HG03196 (cell line): ENCODE measurements around the gene EIF4A3.
"Not testable (repeated sequence)": the region's sequence is repeated elsewhere in the genome, so short reads cannot be mapped to it uniquely, and the experiment has no call there.

Experiments used
- ATAC-seq: cut with Tn5 transposase; IDR thresholded peaks from one replicate; pipeline ENCODE4 v1.9.1; 2021; ENCODE audit not compliant: unreplicated experiment

The EIF4A3 gene

DNA sequence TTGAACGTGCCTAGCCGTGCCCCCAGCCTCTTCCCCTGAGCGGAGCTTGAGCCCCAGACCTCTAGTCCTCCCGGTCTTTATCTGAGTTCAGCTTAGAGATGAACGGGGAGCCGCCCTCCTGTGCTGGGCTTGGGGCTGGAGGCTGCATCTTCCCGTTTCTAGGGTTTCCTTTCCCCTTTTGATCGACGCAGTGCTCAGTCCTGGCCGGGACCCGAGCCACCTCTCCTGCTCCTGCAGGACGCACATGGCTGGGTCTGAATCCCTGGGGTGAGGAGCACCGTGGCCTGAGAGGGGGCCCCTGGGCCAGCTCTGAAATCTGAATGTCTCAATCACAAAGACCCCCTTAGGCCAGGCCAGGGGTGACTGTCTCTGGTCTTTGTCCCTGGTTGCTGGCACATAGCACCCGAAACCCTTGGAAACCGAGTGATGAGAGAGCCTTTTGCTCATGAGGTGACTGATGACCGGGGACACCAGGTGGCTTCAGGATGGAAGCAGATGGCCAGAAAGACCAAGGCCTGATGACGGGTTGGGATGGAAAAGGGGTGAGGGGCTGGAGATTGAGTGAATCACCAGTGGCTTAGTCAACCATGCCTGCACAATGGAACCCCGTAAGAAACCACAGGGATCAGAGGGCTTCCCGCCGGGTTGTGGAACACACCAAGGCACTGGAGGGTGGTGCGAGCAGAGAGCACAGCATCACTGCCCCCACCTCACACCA lies 44.8 kb downstream of the EIF4A3 start:
- peak; percentile 6 for ATAC-seq

DNA sequence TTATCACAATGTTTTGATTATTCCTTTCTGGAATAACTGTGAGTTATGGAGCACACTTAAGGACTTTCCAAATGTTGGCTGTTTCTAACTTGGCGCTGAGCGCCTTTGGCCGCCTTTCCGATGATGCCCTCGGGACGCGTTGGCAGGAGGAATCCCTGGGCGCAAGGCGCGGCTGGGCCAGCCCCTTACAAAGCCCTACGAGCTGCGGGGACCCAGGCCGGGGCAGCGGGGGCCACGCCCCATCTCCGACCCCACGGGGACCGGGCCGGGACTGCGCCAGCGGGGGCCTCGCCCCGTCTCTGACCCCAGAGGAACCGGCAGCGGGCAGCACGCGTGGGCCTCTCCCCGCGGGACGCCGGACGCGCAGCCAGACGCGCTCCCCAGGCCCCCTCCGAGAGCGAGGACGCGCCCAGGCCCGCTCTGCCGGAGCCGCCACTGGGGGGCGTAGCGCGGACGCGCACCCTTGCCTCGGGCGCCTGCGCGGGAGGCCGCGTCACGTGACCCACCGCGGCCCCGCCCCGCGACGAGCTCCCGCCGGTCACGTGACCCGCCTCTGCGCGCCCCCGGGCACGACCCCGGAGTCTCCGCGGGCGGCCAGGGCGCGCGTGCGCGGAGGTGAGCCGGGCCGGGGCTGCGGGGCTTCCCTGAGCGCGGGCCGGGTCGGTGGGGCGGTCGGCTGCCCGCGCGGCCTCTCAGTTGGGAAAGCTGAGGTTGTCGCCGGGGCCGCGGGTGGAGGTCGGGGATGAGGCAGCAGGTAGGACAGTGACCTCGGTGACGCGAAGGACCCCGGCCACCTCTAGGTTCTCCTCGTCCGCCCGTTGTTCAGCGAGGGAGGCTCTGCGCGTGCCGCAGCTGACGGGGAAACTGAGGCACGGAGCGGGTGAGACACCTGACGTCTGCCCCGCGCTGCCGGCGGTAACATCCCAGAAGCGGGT lies 45.6 kb downstream of the EIF4A3 start, which contains the start of gene GAA:
GAA (plus strand) TSS at position 571 of the 935 bp plus-strand sequence. CDS start 3,006 bp downstream, outside the sequence.
- peak; percentile 71 for ATAC-seq

DNA sequence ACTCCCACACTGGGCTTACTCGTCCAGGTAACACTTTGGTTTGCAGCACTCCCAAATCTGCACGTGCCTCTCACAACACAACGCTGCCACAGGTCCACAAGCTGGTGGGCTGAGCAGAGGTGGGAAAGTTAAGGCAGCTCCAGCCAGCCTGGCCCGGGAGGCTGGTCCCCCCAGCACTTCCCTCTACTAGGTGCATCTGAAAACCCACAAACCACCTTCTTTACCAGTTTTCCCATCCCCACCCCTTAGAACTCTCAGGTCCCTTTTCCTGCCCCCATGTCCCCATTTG lies 46.9 kb downstream of the EIF4A3 start:
- no peak for ATAC-seq

DNA sequence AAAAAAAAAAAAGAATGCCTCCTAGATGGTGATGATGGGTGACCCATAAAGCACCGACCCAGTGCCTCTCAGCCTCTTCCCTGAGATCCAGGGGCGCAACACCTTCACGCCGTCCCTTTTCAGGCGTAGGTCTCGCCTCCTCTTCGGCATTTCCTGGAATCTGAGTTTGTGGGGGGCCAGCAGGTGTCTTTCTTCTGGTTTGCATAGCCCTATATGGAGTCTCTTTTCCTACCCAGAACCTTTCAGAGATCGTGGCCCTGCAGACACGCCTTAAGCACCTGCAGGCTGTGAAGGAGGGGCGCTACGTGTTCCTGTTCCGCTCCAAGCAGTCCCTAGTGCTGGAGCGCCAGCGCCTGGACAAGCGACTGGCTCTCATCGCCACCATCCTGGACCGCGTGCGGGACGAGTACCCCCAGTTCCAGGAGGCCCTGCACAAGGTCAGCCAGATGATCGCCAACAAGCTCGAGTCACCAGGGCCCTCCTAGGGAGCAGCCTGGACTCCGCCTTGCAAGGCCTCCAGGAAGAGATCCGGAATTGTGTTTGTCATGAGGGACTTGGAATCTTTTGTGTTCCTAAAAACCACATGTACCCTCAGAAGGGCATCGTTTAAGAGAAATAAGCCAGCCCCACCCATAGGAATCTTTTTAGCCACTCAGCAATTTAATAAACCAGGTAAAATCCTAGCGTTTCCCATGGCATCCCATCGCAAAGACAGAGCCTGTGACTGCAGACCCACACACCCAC lies 47.5 kb downstream of the EIF4A3 start:
- no peak for ATAC-seq

DNA sequence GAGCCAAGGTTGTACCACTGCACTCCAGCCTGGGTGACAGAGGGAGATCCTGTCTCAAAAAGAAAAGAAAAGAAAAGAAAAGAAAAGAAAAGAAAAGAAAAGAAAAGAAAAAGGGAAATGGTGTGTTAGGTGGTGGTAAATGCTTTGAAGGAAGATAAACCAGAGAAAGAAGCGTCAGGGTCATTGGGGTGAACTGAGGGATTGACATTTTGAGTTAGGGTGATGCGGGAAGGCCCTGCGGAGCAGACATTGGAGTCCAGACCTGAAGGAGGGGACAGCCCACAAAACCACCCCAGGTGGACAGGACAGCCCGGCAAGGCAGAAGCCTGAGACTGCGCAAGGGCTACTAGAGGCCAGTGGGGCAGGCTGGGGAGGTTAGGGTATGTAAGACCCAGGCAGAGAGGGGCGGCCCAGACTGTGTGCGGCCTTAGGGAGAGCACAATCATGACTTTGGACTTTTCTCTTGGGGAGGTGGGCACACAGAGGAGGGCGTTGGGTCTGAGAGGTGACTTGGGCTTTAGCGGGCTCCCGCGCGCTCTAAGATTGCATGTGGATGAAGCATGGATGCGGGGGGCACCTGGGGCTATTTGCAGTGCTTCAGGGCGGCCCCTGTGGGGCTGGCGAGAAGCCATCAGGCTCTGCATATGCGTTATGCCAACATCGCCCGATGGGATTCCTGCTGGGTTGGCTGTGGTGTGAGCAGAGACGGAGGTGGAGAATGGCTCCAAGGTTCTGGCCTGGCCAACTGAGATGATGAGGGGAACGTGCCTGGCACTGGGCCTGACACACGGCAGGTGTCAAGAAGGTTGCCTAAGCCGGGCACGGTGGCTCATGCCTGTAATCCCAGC lies 48.9 kb downstream of the EIF4A3 start:
- ATAC-seq = no peak

DNA sequence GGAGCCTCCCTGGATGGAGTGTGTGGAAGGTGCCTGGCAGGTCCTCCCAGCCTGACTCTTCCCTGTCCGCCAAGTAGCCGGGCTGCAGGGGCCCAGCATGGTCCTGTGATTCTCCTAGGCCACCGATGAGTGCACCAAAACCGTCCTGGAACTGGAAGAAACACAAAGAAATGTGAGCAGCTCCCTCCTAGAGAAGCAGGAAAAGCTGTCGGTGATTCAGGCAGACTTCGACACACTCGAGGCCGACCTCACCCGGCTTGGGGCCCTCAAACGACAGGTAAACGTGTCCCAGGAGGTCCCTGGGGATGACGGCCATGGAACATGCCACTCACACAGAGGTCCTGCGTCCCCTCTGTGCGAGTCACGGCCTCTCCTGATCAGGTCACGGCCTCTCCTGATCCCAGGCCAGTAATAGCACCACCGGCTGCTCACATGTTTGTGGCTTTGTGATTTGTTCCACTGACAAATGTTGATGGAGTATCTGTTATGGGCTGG lies 49.8 kb downstream of the EIF4A3 start:
- no peak for ATAC-seq

DNA sequence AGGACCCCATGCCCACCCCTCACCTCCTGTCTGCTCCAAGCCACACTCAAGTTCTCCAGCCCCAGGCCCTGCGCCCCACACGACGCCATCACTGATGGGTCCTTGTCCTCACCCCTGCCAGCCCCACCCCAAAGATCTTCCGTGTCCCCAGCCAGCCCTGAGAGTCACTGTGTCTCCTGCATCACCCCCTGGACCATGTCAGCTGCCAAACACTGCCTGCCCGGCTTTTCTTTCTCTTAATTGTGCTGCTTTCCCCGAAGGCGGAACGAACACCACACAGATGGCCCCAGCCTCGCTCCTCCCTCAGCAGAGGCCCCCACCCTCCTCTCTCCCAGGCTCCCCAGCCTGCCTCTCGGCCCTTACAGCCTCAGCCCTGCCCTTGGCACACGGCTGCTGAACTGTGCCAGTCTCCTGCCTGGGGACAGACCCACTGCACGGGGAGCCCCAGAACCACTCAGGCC lies 50.3 kb downstream of the EIF4A3 start:
- ATAC-seq = no peak

DNA sequence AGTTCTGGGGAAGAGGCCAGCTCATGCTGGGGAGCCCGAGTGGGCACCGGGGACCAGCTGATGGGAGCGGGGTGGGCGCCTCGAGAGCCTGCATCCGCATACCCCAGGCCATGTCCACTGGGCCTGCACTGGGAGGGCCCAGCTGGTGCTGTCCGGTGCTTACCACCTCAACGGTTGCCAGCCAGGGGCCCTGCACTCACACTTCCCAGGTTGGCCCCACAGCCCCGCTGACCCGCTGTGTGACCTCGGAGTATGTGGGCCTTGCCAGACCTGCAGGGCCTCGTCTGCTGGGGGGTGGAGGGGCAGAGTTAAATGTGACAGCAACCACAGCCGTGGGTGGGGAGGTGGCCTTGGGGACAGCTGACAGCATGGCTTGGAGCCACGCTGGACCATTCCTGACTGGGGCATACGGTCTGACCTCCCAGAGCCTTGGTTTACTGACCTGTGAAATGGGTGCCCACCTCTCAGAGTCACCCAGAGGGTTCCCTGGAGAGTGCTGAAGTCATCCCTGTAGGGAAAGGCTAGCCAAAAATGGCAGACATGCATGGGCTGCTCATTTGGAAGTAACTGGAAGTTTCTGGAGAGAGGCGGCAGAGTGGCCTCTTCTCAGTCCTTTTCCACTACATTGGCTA lies 51.0 kb downstream of the EIF4A3 start:
- no peak for ATAC-seq

DNA sequence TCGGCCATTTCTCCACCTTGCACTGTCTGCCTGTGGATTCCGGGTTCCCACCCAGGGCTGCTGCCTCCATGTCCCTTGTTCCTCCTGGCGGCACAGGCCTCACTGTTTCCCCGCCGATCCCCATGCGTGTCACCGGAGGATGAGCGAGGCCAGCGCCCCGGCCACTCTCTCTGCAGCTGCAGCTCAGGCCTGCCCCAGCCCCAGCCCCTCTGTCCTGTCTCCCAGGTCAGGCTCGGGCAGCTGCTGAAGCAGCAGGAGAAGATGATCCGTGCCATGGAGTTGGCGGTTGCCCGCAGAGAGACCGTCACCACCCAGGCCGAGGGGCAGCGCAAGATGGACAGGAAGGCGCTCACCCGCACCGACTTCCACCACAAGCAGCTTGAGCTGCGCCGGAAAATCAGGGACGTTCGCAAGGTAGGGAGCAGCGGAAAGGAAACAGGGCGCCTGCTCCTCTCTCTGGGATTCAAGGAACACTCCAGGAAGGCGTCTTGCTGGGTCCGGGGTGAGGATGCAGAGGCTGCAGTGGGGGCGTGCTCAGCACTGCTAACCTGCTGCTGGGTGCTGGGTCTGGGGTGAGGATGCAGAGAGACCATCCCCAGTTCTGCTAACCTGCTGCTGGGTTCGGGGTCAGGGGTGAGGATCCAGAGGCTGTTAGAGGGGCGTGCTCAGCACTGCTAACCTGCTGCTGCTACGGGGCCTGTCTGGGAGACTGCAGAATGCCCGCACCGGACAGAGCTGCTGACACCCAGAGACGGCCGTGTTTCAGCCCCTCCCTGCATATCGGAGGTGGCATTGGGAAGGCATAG lies 51.7 kb downstream of the EIF4A3 start:
- no peak for ATAC-seq

DNA sequence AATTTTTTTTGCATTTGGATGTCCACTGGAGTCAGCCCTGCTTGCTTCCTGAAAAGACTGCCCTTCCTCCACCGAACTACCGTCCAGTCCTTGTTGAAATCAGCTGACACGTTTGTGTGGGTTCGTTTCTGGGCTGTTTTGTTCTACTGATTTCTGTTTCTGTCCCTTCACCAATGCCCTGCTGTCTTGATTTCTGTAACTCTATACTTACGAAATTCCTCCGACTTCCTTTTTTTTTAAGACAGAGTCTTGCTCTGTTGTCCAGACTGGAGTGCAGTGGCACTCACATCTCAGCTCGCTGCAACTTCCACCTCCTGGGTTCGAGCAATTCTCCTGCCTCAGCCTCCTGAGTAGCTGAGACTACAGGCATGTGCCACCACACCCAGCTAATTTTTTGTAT lies 54.0 kb downstream of the EIF4A3 start:
- ATAC-seq = no peak

DNA sequence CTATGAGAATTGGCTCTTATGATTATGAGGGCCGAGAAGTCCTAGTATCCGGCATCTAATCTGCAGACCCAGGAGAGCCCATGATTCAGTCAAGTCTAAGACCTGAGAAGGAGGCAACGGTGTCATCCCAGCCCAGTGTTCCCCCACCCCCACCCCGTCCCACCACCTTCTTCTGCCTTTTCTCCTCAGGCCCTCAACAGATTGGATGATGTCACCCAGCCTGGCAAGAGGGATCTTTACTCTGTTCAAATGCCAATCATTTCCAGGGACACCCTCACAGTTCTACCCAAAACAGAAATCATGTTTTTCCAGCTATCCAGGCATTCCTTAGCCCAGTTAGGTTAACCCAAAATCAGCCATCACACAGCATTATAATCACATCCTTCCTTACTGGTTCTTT lies 55.6 kb downstream of the EIF4A3 start:
- no peak for ATAC-seq

DNA sequence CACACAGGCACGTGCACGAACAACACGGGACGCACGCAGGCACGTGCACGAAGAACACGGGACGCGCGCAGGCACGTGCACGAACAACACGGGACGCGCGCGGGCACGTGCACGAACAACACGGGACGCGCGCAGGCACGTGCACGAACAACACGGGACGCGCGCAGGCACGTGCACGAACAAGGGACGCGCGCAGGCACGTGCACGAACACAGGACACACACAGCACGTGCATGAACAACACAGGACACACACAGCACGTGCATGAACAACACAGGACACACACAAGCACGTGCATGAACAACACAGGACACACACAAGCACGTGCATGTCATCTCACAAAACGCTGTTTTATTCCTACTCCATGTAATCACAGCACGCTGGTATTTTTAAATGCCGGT lies 56.8 kb downstream of the EIF4A3 start:
- not testable (repeated sequence) for ATAC-seq

DNA sequence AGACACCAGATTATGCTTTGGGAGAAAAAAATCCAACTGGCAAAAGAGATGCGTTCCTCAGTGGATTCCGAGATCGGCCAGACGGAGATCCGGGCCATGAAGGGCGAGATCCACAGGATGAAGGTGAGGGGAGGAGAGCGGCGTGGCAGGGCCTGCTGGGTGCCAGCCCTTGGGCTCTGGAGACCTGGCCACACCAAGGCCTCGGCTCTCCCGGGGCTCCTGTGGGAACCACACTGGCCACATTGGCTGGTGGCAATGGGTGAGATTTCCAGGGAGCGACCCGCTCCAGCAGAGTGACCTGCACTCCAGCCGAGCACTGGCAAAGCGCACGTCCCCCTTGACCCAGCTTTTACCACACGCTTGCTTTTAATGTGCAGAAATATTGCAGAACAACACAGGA lies 57.2 kb downstream of the EIF4A3 start:
- no peak for ATAC-seq

DNA sequence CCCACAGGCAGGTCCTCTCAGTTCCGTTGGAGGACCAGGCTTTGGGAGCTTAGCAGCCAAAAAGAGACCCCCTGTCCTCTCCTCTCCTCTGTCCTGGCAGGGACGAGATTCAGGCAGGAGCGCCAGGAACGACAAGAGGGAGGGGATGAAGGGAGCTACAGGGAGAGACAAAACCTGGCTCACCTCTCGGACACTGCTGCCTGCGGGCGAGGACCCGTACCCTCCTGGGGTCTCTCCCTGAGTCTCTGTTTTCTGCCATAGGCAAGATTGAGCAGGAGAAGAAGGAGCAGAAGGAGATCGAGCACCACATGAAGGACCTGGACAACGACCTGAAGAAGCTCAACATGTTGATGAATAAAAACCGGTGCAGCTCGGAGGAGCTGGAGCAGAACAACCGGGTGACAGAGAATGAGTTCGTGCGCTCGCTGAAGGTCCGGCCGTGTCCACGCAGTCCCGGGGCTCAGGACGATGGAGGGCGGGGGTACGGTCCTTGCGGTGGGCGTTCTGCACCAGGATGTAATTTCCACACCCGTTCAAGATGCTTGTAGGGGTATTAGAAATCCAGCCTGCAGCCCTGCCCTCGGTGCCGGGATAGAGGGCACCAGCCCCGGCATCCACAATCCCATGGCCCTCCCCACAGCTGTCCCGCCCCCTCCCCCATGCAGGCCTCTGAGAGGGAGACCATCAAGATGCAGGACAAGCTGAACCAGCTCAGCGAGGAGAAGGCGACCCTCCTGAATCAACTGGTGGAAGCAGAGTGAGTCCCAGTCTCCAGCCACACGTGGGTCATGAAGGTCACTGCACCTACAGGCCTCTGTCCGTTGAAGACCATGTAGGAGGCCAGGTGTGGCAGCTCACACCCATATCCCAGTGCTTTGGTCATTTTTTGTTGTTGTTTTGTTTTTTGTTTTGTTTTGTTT lies 59.3 kb downstream of the EIF4A3 start:
- no peak for ATAC-seq

DNA sequence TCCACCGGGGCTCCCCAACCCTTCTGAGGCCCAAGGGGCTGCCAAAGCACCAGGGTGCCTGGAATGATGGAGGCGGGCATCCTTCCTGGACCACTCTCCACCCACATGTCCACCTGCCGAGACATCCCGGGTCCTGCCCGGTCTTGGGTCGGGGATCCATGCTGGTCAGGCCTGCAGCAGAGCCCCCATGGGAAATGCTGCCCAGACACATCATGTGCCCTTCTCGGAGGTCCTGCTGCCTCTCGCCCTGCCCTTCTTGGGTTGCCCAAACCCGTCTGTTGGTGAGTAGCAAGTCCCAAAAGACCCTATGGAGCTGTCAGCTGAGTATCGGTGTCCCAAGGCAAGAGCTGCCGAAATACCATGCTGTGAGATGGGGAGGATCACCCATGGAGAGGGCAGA lies 60.3 kb downstream of the EIF4A3 start:
- no peak for ATAC-seq

DNA sequence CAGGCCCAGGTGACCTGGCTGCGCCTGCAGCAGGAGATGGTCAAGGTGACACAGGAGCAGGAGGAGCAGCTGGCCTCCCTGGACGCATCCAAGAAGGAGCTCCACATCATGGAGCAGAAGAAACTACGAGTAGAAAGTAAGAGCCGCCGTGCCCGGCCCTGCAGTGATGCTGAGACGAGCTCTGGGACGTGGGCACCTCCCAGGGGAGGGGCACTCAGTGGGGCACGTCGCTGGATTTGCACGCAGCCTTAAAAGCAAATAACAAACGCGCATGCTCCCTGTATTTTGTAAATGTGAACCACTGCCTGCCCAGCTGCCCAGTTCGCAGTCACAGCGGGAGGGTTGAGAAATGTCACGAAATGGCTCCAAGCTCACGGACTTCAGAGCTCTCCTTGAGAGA lies 60.8 kb downstream of the EIF4A3 start:
- ATAC-seq = no peak

DNA sequence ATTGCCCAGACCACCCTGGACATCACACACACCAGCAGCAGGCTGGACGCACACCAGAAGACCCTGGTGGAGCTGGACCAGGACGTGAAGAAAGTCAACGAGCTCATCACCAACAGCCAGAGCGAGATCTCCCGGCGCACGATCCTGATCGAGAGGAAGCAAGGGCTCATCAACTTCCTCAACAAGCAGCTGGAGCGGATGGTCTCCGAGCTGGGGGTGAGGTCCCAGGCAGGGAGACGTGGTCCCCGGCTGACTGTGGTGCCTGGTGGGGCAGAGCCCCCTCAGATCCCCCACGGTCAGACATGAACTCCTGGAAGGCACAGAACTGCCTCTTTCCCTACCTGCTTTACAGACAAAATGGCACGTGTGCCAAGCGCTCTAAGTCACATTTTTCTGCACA lies 62.2 kb downstream of the EIF4A3 start:
- ATAC-seq = no peak
